ENCODE data around the gene SRGAP2. TPM values are rescaled to one million over a fixed set of nuclear protein-coding genes. Genes with fewer than 3 reads are reported as not detected.
A peak's percentile ranks its signal among the peaks of the same experiment; 100 is the strongest.
"Not testable (repeated sequence)": the region's sequence is repeated elsewhere in the genome, so short reads cannot be mapped to it uniquely, and the experiment has no call there.

Gene SRGAP2
- total and polyA plus RNA-seq, 8 donors, result 8.0 to 36.3 (median 12.9) TPM

GRCh38 chr1:206232970-206233645 lies 29.8 kb downstream of the SRGAP2 start:
- DNase-seq; H3K4me1 ChIP-seq; intact Hi-C loops (cut with DNase I); FAIRE-seq; H3K9me3 ChIP-seq; H3K36me3 ChIP-seq; H3K4me3 ChIP-seq; H3K27me3 ChIP-seq; H3K27ac ChIP-seq: not testable (repeated sequence)
- peak in 3 of 4 donors; percentile 87 to 92 (median 89) for ATAC-seq
- WGBS, 2 donors, result 49 to 58% methylated on average over 2 of the region's 5 CpGs

GRCh38 chr1:206234189-206234916 lies 31.0 kb downstream of the SRGAP2 start:
- H3K4me3 ChIP-seq; H3K9me3 ChIP-seq; FAIRE-seq; DNase-seq; ATAC-seq; intact Hi-C loops (cut with DNase I); H3K27ac ChIP-seq; H3K27me3 ChIP-seq; H3K4me1 ChIP-seq; H3K36me3 ChIP-seq: not testable (repeated sequence)
- WGBS, 2 donors, result 73 to 93% methylated on average over 2 to 3 of the region's 3 CpGs

GRCh38 chr1:206235190-206235589 lies 31.8 kb downstream of the SRGAP2 start:
- H3K27me3 ChIP-seq; intact Hi-C loops (cut with DNase I); FAIRE-seq; H3K4me3 ChIP-seq; H3K4me1 ChIP-seq; ATAC-seq; H3K36me3 ChIP-seq; DNase-seq; H3K27ac ChIP-seq; H3K9me3 ChIP-seq: not testable (repeated sequence)
- no CpG with 5 or more reads among the region's 2 CpGs for WGBS, 2 donors

- H3K9me3 ChIP-seq; intact Hi-C loops (cut with DNase I); H3K27me3 ChIP-seq; H3K36me3 ChIP-seq; DNase-seq; H3K4me1 ChIP-seq; FAIRE-seq; H3K4me3 ChIP-seq; H3K27ac ChIP-seq: not testable (repeated sequence)
- WGBS, 2 donors, result 88 to 95% methylated on average over 4 of the region's 4 CpGs
- peak in 2 of 4 donors; percentile 51 to 69 for ATAC-seq
Observed at GRCh38 chr1:206240288-206240687, 36.9 kb downstream of the SRGAP2 start.

- H3K4me3 ChIP-seq; H3K36me3 ChIP-seq; intact Hi-C loops (cut with DNase I); H3K4me1 ChIP-seq; H3K27me3 ChIP-seq; H3K9me3 ChIP-seq; H3K27ac ChIP-seq; FAIRE-seq; DNase-seq: not testable (repeated sequence)
- peak in 3 of 4 donors; percentile 60 to 83 (median 78) for ATAC-seq
- WGBS, 2 donors, result 34 to 45% methylated on average over 3 of the region's 3 CpGs
Observed at GRCh38 chr1:206243335-206243734, 40.0 kb downstream of the SRGAP2 start.

- peak in 1 of 4 donors; percentile 17 for ATAC-seq
- FAIRE-seq; H3K9me3 ChIP-seq; H3K36me3 ChIP-seq; H3K4me3 ChIP-seq; DNase-seq; H3K4me1 ChIP-seq; H3K27me3 ChIP-seq; H3K27ac ChIP-seq; intact Hi-C loops (cut with DNase I): not testable (repeated sequence)
- 59 to 63% methylated on average over 1 of the region's 3 CpGs for WGBS, 2 donors
Observed at GRCh38 chr1:206245479-206245878, 42.1 kb downstream of the SRGAP2 start.

- WGBS, 2 donors, result no CpG with 5 or more reads among the region's 10 CpGs
- H3K36me3 ChIP-seq; H3K27me3 ChIP-seq; H3K9me3 ChIP-seq; H3K27ac ChIP-seq; ATAC-seq; FAIRE-seq; H3K4me1 ChIP-seq; intact Hi-C loops (cut with DNase I); DNase-seq; H3K4me3 ChIP-seq: not testable (repeated sequence)
Observed at GRCh38 chr1:206246129-206246886, 43.0 kb downstream of the SRGAP2 start.

GRCh38 chr1:206250953-206251681 lies 47.8 kb downstream of the SRGAP2 start:
- H3K4me1 ChIP-seq; H3K4me3 ChIP-seq; H3K27ac ChIP-seq; H3K9me3 ChIP-seq; ATAC-seq; DNase-seq; FAIRE-seq; intact Hi-C loops (cut with DNase I); H3K27me3 ChIP-seq; H3K36me3 ChIP-seq: not testable (repeated sequence)
- 68 to 70% methylated on average over 2 of the region's 3 CpGs for WGBS, 2 donors

- ATAC-seq; H3K4me3 ChIP-seq; H3K36me3 ChIP-seq; H3K27ac ChIP-seq; H3K27me3 ChIP-seq; DNase-seq; H3K9me3 ChIP-seq; H3K4me1 ChIP-seq; FAIRE-seq; intact Hi-C loops (cut with DNase I): not testable (repeated sequence)
- WGBS, 2 donors, result 76 to 79% methylated on average over 6 to 7 of the region's 8 CpGs
Observed at GRCh38 chr1:206252680-206253335, 49.5 kb downstream of the SRGAP2 start.
